Omental fat pad (tissue), 4 donors: ENCODE results near the gene NT5E. TPM values are rescaled to one million over a fixed set of nuclear protein-coding genes. Genes with fewer than 3 reads are reported as not detected.
A peak's percentile ranks its signal among the peaks of the same experiment; 100 is the strongest.

ENCODE experiments used
- ATAC-seq: fragments of 150-250 bp; one replicate; pipeline ENCODE4 v1.9.1; 2016; ENCODE audit warnings: mild to moderate bottlenecking, moderate library complexity; ENCODE audit not compliant: low FRiP score
- DNase-seq: peaks from one replicate; pipeline ENCODE4 v3.0.0-alpha.2; 2019; ENCODE audit warnings: low spot score
- total RNA-seq, 4 donors: library from RNA; depleted of rRNA; stranded (reverse); fragments of >200 nt; gene quantifications; one replicate each; pipeline ENCODE4 v1.1.0, GENCODE V29; 2016
- TF ChIP-seq, protein P1 (sequence below), 3 donors: fragments of 450-650 bp; IDR thresholded peaks; one replicate each; pipeline ENCODE4 v1.5.1; 2016 to 2017; ENCODE audit warnings: antibody characterized with exemption in 3 of 3, mild to moderate bottlenecking in 3 of 3, moderate library complexity in 2 of 3

NT5E gene
- total RNA-seq, 4 donors from 2014 or later: 11.4 to 28.6 (median 18.2) TPM

DNA sequence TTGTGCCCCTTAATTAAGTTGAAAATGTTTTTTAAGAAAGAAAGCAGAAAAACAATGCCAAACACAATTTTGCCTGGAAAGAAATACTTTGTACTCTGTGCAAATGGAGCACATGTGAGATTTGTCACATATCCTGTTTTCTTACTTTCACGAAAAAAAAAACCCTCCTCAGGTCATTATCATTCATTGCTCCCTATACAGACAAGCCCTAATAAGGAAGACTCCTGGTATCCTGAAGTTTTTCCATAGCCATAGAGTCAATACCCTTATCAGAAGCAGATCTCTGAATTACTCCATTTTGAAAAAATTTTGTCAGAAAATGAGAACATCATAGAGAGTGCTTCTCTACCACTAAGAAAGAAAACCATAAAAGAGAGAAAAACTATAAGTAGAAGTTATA, 14.0 kb upstream of the NT5E start:
- TF ChIP-seq, protein P1, sequence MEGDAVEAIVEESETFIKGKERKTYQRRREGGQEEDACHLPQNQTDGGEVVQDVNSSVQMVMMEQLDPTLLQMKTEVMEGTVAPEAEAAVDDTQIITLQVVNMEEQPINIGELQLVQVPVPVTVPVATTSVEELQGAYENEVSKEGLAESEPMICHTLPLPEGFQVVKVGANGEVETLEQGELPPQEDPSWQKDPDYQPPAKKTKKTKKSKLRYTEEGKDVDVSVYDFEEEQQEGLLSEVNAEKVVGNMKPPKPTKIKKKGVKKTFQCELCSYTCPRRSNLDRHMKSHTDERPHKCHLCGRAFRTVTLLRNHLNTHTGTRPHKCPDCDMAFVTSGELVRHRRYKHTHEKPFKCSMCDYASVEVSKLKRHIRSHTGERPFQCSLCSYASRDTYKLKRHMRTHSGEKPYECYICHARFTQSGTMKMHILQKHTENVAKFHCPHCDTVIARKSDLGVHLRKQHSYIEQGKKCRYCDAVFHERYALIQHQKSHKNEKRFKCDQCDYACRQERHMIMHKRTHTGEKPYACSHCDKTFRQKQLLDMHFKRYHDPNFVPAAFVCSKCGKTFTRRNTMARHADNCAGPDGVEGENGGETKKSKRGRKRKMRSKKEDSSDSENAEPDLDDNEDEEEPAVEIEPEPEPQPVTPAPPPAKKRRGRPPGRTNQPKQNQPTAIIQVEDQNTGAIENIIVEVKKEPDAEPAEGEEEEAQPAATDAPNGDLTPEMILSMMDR (IDR thresholded peaks at IDR 0.05): no peak

DNA sequence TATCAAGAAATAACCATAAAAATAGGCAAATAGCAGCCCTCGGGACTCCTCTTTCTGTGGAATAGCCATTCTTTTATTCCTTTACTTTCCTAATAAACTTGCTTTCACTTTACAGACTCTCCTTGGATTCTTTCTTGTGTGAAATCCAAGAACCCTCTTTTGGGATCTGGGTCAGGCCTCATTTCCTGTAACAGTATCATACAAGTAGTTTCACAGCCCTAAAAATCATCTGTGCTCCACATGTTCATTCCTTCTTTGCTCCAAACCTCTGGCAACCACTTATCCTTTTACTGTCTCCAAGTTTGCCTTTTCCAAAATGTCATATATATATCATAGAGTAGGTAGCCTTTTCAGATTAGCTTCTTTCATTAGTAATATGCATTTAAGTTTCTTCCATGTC, 13.5 kb upstream of the NT5E start:
- ATAC-seq (no peak), DNase-seq (no peak)
- TF ChIP-seq, protein P1 (IDR thresholded peaks at IDR 0.05): no peak

More for the DNA sequence above, 14.0 kb upstream of the NT5E start:
- ATAC-seq (no peak), DNase-seq (no peak)

DNA sequence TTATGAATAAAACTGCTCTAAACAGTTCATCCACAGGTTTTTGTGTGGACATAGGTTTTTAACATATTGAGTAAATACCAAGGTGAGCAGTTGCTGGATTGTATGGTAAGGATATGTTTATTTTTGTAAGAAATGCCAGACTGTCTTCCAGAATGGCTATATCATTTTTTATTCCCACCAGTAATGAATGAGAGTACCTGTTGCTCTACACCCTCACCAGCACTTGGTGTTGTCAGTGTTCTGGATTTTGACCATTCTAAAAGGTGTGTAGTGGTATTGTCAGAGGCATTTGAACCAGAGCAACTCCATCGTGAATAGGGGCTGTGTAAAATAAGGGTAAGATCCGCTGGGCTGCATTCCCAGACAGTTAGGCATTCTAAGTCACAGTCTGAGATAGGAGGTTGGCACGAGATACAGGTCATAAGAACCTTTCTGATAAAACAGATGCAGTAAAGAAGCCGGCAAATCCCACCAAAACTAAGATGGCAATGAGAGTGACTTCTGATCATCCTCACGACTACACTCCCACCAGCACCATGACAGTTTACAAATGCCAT, 12.9 kb upstream of the NT5E start:
- ATAC-seq (no peak), DNase-seq (no peak)

DNA sequence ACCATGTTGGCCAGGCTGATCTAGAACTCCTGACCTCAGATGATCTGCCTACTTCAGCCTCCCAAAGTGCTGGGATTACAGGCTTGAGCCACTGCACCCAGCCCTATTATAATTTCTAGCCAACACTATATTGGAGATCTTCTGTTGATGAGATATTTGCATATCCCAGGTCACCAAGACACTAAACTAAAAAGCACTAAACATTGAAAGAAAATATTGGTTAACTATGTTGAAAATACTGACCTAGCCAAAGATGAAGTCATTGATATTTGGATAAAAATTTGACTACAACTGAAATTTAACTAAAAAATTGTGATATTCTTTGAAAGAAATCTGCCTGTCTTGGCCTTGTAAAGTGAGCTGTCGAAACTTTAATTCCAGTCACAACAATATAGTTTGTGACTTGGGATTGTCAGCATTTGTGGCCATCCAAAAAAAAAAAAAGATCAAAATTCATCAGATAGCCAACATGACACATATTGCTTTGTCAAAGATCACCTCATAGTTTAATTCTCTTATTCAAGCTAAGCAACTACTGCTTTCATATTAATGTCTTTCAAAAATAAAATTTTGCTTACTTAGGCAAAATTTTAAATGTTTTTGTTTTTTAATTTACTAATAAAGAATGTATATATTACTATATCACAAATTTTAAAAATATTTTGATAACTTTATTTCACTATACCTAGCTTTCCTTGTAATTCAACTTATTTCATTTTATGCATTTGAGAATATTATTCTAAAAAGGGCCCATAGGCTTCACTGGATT, 6.3 kb upstream of the NT5E start:
- TF ChIP-seq, protein P1 (IDR thresholded peaks at IDR 0.05): no peak
- no peak for ATAC-seq

More for the DNA sequence above, 12.9 kb upstream of the NT5E start:
- TF ChIP-seq, protein P1 (IDR thresholded peaks at IDR 0.05): no peak

DNA sequence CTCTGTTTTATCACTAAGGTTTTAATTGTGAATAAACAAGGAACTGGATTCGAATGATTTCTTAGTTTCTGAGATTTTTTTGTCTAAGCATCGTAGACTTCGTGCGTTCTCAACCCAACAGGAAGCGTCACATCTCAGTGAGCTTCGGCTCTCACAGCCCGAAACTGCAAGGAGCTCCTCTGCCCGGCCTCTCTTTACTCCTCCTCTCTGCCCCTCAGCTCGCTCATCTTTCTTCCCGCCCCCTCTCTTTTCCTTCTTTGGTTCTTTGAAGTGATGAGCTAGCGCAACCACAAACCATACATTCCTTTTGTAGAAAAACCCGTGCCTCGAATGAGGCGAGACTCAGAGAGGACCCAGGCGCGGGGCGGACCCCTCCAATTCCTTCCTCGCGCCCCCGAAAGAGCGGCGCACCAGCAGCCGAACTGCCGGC, 480 bp upstream of the NT5E start:
- ATAC-seq (peak; percentile 45), DNase-seq (no peak)
- TF ChIP-seq, protein P1 (IDR thresholded peaks at IDR 0.05): no peak

More for the DNA sequence above, 6.3 kb upstream of the NT5E start:
- DNase-seq: no peak

DNA sequence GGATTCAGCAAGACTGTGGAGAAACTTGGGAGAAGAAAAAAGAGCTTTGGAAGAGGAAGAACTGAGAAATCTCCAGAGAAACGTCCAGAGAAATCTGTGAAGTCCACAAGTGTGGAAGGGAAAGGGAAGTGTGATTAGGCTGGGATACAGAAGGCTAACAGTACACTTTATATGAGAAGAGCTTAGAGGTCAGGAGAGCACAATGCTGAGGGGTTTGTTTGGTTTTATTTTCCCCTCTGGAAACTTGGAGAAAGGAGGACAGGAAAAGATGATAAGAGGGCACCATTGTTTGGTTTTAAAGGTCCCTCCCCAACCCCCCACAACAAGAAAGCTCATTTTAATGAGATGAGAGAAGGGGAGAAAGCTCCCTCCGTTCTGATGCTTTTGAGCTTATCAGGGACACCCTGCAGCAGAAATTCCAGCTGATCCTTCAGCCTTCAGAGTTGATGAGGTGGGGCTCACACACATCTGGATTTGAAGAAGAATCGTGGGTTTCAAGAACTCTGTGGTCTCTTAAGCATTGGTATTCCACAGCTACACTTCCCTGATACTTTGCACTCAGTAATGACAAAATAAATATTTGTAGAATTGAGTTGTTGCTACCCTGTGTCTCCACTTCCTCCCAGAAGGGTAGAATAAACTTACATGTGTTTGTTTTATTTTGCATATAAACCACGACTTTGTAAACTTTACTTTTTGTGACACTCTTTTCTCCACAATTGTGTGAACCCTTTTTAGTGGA, 1.9 kb downstream of the NT5E start:
- DNase-seq (no peak), ATAC-seq (no peak)
- TF ChIP-seq, protein P1 (IDR thresholded peaks at IDR 0.05): no peak
